ENCODE data around the gene FREM2.

Gene FREM2

DNA sequence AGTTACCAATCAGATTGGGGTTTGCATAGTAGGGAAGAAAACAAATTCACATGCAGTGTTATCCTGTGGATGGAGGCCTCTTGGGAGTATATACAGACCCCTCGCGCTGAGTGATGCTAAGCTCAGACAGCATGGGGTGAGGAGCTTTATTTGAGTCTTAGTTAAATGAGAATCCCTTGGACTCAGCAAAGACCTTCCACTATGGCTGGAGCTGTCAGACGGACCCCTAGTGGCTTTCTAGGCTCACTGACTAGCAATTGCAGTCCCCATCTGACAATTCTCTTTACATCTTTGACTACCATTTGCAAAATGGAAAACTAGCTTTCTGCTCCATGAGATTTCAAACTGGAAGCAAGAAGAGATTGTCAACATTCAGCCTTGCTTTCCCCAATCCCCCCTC is 213.3 kb downstream of the FREM2 start:
- peak; percentile 8 for DNase-seq

DNA sequence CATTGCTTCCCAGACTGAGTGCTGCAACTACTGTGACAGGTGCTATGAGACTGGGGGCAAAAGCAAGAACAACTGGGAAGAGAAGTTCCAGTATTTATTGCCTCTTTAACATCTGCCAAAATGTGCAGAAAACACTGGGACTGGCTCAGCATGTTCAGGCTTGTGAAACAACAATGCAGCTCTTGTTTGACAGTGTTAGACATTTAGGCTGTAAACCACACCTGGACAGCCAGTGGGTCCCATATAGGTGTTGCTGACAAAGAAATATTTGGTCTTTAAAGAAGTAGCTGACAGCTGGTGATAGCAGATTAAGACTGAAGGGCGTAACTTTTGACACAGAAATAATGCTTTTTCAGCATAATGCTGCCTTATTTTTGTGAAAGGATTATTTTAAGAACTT is 215.7 kb downstream of the FREM2 start:
- DNase-seq, result peak; percentile 86

- DNase-seq, result peak; percentile 74
Measured at GRCh38 chr13:38905081-38905480, 218.2 kb downstream of the FREM2 start.

GRCh38 chr13:38905861-38906260 is 219.0 kb downstream of the FREM2 start:
- no peak for DNase-seq

DNA sequence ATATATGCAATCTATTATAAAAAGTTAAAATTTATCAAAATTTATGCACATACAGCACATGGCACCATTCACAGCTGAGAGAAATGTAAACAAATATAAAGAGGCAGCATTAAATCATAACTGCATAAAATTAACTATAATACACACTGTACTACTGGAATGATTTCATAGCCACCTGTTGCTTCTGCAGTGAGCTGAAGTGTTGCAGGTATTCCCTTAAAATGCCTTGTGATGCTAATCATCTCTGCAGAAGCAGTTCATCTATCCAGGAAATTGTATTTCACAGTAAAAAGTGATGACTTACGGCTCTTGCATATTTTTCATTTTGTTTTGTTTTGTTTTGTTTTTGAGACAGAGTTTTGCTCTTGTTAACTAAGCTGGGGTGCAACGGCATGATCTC is 221.7 kb downstream of the FREM2 start:
- DNase-seq, result no peak

GRCh38 chr13:38914070-38914469 is 227.2 kb downstream of the FREM2 start:
- peak; percentile 69 for DNase-seq

DNA sequence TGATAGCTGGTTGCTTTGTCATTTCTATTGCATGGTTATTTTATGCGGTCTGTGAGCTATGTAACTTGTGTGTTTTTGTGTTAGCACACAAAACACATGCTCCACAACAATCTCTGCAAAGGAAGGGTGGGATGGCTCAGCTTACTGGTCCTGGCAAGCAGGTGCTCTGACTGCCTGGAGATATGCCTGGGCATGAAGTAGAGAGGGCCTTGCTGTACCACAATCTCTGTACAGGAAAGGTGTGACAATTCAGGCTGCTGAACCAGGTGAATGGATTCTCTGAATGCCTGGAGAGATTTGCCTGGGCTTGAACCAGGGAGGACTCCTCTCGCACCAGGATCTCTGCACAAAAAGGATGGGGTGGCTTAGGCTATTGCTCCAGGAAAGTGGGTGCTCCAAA is 234.2 kb downstream of the FREM2 start:
- no peak for DNase-seq

GRCh38 chr13:38922170-38922569 is 235.3 kb downstream of the FREM2 start:
- no peak for DNase-seq

DNA sequence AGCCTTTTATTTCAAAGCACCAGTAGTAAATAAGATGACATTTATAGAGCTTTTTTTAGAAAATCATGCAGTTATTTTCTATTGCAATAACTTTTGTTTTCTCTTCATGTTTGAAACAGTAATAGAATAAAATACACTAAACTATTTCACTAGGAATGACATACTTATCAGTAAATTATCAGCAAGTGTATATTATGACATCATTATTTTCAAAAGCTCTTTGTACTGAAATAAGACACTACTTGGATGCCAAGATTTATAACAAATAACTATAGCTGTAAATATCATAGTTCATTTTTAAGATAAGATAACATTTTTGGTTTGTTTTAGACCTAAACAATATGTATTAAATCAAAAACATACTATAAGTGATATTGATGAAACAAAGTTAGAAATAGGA is 246.9 kb downstream of the FREM2 start:
- DNase-seq, result no peak

Data from NCI-H146 (cell line).